ENCODE measurements around the gene DCTN2.
"Not testable (repeated sequence)": the region's sequence is repeated elsewhere in the genome, so short reads cannot be mapped to it uniquely, and the experiment has no call there.

The DCTN2 gene

DNA sequence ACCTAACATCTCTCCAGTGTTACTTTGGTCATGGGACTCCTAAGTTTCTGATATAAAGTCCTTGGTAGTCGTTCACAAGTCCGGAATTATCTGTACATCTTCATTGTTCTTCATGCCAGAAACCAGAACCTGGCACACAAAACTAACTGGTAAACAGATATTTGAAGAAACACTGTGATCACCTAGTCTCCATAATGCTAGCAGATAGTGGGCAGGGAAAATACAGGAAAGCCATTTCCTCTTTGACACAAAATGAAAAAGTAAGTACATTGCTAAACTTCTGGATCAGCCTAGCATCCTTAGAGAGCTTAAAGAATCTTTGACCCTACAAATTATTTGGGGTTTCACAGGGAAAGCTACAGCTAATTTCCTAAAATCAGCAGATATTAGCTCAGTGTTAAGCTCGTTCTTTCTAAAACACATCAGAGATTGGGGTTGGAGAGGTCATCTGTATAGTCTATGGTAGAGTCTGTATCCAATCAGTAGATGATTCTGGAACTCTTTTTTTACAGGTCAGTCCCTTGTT lies 31.5 kb downstream of the DCTN2 start:
- DNase-seq (ENCODE audit: low read depth), result no peak

GRCh38 chr12:57514720-57515407 lies 32.1 kb downstream of the DCTN2 start:
- DNase-seq (ENCODE audit: low read depth), result no peak

DNA sequence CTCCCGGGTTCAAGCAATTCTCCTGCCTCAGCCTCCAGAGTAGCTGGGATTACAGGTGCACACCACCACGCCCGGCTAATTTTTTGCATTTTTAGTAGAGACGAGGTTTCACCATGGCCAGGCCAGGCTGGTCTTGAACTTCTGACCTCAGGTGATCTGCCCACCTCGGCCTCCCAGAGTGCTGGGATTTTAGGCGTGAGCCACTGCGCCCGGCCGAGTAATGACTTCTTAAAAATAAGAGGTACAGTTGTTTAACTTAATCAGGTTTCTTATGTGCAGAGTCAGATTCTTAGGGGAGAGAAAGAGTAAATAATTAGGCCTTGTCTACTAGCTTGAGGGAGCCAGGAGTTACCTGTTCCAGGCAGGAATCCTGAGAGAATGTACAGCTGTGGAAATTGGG lies 32.7 kb downstream of the DCTN2 start:
- DNase-seq (ENCODE audit: low read depth), result not testable (repeated sequence)

GRCh38 chr12:57513677-57514076 lies 33.3 kb downstream of the DCTN2 start:
- not testable (repeated sequence) for DNase-seq (ENCODE audit: low read depth)

DNA sequence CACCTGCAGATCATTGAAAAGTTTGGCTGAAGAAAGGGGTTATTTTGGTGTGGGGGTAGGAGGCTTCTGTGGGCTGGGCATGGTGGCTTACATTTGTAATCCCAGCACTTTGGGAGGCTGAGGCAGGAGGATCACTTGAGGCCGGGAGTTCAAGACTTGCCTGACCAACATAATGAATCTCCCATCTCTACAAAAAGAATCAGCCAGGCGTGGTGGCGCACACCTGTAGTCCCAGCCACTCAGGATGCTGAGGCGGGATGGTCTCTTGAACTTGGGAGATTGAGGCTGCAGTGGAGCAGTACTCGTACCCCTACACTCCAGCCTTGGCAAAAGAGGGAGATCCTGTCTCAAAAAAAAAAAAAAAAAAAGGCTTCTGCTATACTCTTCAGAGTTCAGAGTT lies 33.7 kb downstream of the DCTN2 start:
- DNase-seq (ENCODE audit: low read depth), result no peak

GRCh38 chr12:57512665-57513064 lies 34.3 kb downstream of the DCTN2 start:
- DNase-seq (ENCODE audit: low read depth), result no peak

- DNase-seq (ENCODE audit: low read depth), result no peak
Measured at GRCh38 chr12:57511588-57512325, 35.2 kb downstream of the DCTN2 start.

DNA sequence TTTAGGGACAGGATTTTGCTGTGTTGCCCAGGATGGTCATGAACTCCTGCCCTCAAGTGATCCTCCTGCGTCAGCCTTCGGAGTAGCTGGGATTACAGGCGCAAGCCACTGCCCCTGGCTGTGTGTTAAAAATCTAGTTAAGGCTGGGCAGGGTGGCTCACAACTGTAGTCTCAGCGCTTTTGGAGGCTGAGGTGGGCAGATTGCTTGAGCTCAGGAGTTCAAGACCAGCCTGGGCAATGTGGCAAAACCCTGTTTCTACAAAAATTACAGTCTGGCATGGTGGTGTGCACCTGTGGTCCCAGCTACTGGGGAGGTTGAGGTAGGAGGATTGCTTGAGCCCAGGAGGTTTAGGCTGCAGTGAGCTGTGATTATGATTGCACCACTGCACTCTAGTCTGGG lies 35.8 kb downstream of the DCTN2 start:
- no peak for DNase-seq (ENCODE audit: low read depth)

GRCh38 chr12:57507796-57508195 lies 39.2 kb downstream of the DCTN2 start:
- not testable (repeated sequence) for DNase-seq (ENCODE audit: low read depth)

DNA sequence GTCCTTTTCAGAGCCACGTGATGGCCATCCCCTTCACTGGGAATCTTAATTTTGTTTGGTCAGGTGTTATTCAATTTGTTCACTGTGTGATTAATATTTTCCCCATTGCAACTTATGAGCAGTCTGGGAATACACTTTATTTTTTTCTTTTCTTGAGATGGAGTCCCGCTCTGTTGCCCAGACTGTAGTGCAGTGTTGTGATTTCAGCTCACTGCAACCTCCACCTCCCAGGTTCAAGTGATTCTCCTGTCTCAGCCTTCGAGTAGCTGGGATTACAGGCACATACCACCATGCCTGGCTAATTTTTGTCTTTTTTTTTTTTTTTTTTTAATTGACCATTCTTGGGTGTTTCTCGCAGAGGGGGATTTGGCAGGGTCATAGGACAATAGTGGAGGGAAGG lies 40.5 kb downstream of the DCTN2 start:
- not testable (repeated sequence) for DNase-seq (ENCODE audit: low read depth)

DNA sequence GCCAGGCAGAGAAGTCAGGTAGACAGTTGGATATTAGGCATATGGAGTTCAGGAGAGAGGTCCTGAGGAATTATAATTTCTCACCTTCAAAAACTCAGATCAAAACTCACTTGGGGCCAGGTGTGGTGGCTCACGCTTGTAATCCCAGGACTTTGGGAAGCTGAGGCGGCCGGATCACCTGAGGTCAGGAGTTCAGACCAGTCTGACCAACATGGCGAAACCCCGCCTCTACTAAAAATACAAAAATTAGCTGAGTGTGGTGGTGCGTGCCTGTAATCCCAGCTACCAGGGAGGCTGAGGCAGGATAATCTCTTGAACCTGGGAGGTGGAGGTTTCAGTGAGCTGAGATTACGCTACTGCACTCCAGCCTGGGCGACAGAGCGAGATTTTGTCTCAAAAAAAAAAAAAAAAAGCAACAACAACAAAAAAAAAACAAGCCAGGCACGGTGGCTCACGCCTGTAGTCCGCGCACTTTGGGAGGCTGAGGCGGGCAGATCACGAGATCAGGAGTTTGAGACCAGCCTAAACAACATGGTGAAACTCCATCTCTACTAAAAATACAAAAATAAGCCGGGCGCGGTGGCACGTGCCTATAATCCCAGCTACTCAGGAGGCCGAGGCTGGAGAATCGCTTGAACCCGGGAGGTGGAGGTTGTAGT lies 44.6 kb downstream of the DCTN2 start:
- DNase-seq (ENCODE audit: low read depth), result not testable (repeated sequence)

DNA sequence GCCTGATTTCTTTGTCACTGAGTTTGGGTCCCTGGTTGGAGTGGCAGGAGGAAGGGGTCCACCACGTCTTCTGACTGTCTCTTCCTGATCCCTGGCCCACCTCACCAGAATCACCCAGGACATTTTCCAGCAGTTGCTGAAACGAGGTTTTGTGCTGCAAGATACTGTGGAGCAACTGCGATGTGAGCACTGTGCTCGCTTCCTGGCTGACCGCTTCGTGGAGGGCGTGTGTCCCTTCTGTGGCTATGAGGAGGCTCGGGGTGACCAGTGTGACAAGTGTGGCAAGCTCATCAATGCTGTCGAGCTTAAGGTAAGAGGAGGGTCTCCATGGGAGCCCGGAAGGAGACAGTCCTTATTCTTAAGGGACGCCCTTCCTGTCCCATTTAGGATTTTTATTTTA lies 46.8 kb downstream of the DCTN2 start:
- no peak for DNase-seq (ENCODE audit: low read depth)

DNA sequence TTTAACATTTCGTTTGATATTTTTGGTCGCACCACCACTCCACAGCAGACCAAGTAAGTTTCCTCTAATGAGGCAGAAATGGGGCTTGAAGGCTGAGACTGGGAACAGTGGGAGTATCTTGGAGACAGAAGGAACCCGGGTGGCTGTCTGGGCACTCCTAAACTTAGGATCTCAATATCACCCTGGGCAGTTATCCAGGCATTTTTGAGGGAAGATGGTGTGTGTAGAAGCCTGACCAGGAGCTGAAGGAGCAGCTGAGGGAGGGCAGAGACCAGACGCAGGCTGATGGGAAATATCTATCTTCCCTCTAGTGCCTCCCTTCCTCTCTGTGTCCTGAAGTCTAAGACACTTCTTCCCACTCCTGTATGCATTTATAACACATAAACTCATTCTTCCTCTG lies 48.4 kb downstream of the DCTN2 start:
- DNase-seq (ENCODE audit: low read depth), result no peak

- DNase-seq (ENCODE audit: low read depth), result no peak
Measured at GRCh38 chr12:57498132-57498502, 48.9 kb downstream of the DCTN2 start.

DNA sequence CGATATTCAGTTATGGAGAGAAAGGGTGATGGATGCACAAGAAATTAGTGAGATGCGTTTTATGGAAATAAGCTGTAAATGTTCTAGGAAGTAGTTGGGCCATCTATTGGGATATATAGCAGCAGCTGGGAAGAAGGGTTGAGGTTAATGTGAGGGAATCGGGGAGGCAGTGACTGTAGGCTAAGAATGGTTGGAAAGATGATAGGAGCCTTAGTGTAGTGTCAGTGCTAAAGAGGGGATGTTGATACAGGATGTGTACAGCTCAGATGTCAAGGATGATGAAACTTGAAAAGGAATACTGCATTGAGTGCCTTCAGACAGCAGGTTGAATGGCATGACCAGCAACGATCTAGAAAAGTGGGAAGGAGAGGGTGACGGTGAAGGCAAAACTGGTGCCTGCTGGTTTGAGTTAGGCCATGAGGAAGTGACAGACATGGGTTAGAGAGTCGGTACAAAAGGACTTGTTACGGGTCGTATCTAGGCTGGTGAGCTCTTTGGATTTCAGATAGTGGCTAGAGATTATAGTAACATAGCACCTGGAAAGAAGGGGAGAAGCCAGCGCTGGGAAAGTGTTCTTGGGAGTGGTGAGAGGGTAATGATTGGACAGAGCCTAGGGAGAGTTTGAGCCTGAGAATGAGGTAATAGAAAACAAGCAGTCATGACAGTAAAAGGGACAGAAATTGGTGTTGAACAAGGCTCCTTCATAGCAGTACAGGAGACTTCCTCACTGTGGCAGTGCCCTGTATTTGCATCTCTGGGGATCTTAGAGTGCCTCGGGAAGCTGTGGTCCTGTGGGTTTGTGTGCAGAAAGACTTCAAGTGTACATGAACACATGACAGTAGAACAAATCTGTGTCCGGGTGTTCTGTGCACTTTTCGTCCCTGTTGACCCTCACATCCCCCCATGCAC lies 49.5 kb downstream of the DCTN2 start:
- no peak for DNase-seq (ENCODE audit: low read depth)

GRCh38 chr12:57496822-57497221 lies 50.2 kb downstream of the DCTN2 start:
- DNase-seq (ENCODE audit: low read depth), result no peak

GRCh38 chr12:57495051-57495701 lies 51.8 kb downstream of the DCTN2 start:
- not testable (repeated sequence) for DNase-seq (ENCODE audit: low read depth)

GRCh38 chr12:57491393-57492280 lies 55.4 kb downstream of the DCTN2 start:
- DNase-seq (ENCODE audit: low read depth), result no peak

GRCh38 chr12:57490126-57490525 lies 56.9 kb downstream of the DCTN2 start:
- no peak for DNase-seq (ENCODE audit: low read depth)

- no peak for DNase-seq (ENCODE audit: low read depth)
Measured at GRCh38 chr12:57489157-57489641, 57.8 kb downstream of the DCTN2 start.

Measured in stimulated activated CD8-positive, alpha-beta memory T cell treated with anti-CD3 and anti-CD28 coated beads, Interleukin-15, amount 100 ng/mL, for 24 hours (primary cell).